ENCODE measurements around the gene MYH6.
"Not testable (repeated sequence)": the region's sequence is repeated elsewhere in the genome, so short reads cannot be mapped to it uniquely, and the experiment has no call there.

Gene MYH6

GRCh38 chr14:23421594-23421993 lies 13.5 kb upstream of the MYH6 start:
- DNase-seq (ENCODE audit: low read depth) = no peak
- no peak for TF ChIP-seq CTCF (conservative IDR thresholded peaks at IDR 0.05; ENCODE audit: control insufficient read depth, insufficient read depth, low read depth, low read length)
- H3K4me3 ChIP-seq (ENCODE audit: control insufficient read depth, low read depth, low read length) = no peak overlapping the region

GRCh38 chr14:23419646-23420045 lies 11.6 kb upstream of the MYH6 start:
- not testable (repeated sequence) for H3K4me3 ChIP-seq (ENCODE audit: control insufficient read depth, low read depth, low read length); DNase-seq (ENCODE audit: low read depth)

GRCh38 chr14:23418021-23418420 lies 9.9 kb upstream of the MYH6 start:
- no peak for DNase-seq (ENCODE audit: low read depth)
- TF ChIP-seq CTCF (conservative IDR thresholded peaks at IDR 0.05; ENCODE audit: control insufficient read depth, insufficient read depth, low read depth, low read length) = no peak
- H3K4me3 ChIP-seq (ENCODE audit: control insufficient read depth, low read depth, low read length) = no peak overlapping the region

- H3K4me3 ChIP-seq (ENCODE audit: control insufficient read depth, low read depth, low read length) = not testable (repeated sequence)
Observed at GRCh38 chr14:23417269-23417668, 9.2 kb upstream of the MYH6 start.

GRCh38 chr14:23416801-23417200 lies 8.7 kb upstream of the MYH6 start:
- DNase-seq (ENCODE audit: low read depth) = no peak

More at GRCh38 chr14:23417269-23417668, 9.2 kb upstream of the MYH6 start:
- not testable (repeated sequence) for DNase-seq (ENCODE audit: low read depth)

GRCh38 chr14:23415821-23416778 lies 8.0 kb upstream of the MYH6 start:
- DNase-seq (ENCODE audit: low read depth) = no peak
- H3K4me3 ChIP-seq (ENCODE audit: control insufficient read depth, low read depth, low read length) = no peak overlapping the region
- no peak for TF ChIP-seq CTCF (conservative IDR thresholded peaks at IDR 0.05; ENCODE audit: control insufficient read depth, insufficient read depth, low read depth, low read length)

More at GRCh38 chr14:23416801-23417200, 8.7 kb upstream of the MYH6 start:
- H3K4me3 ChIP-seq (ENCODE audit: control insufficient read depth, low read depth, low read length) = no peak overlapping the region
- TF ChIP-seq CTCF (conservative IDR thresholded peaks at IDR 0.05; ENCODE audit: control insufficient read depth, insufficient read depth, low read depth, low read length) = no peak

- no peak for TF ChIP-seq CTCF (conservative IDR thresholded peaks at IDR 0.05; ENCODE audit: control insufficient read depth, insufficient read depth, low read depth, low read length)
- H3K4me3 ChIP-seq (ENCODE audit: control insufficient read depth, low read depth, low read length) = no peak overlapping the region
- DNase-seq (ENCODE audit: low read depth) = no peak
Observed at GRCh38 chr14:23414906-23415820, 7.1 kb upstream of the MYH6 start.

All from fibroblast of mammary gland (primary cell).